Fibroblast of skin of back (primary cell): ENCODE data around the gene CLDN15.
A peak's percentile ranks its signal among the peaks of the same experiment; 100 is the strongest.
"Not testable (repeated sequence)": the region's sequence is repeated elsewhere in the genome, so short reads cannot be mapped to it uniquely, and the experiment has no call there.

Source experiments
- DNase-seq: peaks from one replicate; pipeline ENCODE4 v3.0.0-alpha.2; 2013

The CLDN15 gene

GRCh38 chr7:101220295-101220694 is 17.3 kb downstream of the CLDN15 start:
- no peak for DNase-seq

DNA sequence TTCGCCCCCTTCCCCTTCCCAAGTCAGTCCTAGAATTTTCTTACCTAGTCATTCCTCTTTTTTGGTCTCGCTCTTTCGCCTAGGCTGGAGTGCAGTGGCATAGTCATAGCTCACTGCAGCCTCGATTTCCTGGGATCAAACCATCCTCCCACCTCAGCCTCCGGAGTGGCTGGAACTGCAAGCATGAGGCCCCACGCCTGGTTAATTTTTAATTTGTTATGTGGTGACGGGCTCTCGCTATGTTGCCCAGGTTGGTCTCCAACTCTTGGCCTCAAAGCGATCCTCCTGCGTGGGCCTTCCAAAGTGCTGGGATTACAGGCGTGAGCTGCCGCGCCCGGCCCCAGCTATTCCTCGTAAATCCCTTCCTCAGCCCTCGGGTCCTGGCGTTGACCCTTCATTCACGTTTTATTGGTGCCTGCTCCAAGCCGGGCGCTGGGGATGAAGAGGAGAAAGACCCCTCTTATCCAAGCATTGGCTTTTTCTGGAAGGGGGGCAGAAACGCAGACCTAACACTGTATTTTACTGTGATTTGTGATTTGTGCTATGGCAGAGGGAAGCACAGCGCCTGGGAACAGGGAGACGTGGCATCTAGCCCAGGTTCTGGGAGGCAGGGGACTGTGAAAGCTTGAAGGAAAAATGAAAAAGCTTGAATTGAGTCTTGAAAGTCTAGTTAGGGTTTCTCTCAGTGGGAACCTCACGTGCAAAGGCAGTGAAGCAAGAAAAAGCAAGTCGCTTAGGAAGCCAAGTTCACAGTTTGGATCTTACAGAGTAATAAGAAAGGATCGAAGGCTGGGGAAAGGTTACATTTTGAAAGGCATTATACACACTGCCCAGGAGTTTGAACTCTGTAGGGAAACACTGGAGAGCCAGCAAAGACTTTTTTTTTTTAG is 19.1 kb downstream of the CLDN15 start:
- no peak for DNase-seq

- peak; percentile 98 for DNase-seq
Measured at GRCh38 chr7:101217388-101218235, 20.0 kb downstream of the CLDN15 start, which contains the start of the genes PLOD3 and ZNHIT1. PLOD3 (minus strand) TSS chr7:101217581; CDS start chr7:101217274, 307 bp downstream. ZNHIT1 (plus strand) TSS chr7:101218165; CDS start chr7:101218196, 31 bp downstream.

- DNase-seq = no peak
Measured at GRCh38 chr7:101216860-101217387, 20.7 kb downstream of the CLDN15 start.

DNA sequence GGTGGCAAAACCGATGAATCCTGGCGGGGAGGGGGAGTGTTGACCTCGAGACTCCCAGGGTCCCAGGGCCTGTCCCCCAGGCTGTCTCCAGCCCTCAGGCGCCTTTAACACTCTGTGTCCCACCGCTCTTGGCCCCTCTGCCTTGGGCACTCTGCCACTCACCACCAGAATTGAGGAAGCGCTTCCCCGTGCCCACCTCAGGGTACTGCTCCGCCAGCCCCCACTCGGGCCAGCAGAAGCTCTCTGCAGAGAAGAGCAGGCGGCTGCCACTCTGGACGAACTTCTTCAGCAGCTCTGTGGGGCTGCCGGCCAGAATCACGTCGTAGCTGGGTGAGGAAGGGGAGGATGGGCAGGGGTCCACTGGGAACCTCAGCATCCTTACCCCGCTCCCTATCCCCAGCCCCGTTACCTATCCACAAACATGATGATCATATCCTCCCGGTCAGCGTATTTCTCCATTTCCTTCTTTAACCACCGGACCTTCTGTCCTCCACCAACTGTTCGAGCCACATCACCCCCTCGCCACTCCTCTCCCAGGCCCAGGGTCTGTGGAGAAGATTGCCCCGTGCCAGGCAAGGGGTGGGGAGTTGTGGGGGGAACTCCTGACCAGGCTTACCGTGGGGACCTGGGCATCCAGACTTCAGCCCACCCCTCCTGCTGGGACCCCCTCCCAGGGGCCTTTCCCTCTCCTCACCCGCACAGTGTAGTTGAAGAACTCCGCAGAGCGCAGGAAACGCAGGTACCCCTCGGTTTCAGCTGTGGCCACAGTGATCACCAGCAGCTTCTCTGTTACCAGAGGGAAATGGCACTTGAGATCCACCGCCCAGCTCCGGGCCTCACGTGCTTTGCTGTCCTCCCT is 21.4 kb downstream of the CLDN15 start:
- peak; percentile 30 for DNase-seq

GRCh38 chr7:101212014-101212413 is 25.6 kb downstream of the CLDN15 start:
- no peak for DNase-seq

- no peak for DNase-seq
Measured at GRCh38 chr7:101211501-101211900, 26.1 kb downstream of the CLDN15 start.

DNA sequence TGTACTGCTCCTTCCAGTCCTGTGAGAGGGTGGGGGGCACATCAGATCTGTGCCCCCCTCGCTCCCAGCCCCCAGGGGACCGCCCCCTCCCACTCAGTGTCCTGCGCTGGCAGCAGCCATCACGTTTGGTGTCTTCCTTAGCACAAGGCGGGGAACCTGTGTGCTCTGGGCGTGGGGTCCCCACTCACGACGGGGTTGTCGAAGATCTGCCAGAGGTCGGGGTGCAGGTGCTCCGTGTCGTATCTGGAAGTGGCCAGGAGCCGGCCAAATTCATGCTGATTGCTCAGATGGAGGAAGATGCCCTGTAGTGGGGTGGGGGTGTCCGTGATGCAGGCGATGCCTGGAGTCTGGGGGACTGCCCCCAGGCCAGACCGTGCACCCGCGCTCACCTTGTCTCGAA is 27.5 kb downstream of the CLDN15 start:
- no peak for DNase-seq

DNA sequence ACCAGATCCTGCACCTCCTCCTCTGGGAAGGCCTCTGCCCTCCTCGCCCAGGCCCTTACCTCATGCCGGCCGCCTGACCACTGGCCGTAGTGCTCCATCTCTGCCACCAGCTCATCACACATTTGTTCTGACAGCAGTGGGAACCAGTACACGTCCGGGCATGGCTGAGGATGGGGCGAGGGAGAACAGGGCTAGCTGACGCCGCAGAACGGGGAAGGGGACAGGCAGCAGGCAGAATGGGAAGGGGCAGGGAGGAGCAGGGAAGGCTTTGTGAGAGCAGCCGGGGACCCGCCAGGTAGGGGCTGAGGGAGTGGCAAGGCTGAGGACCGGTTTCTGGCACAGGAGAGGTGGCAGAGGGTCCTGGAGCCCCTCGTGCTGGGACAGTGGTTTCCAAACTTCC is 28.8 kb downstream of the CLDN15 start:
- DNase-seq = no peak

GRCh38 chr7:101207459-101207858 is 30.1 kb downstream of the CLDN15 start:
- no peak for DNase-seq

DNA sequence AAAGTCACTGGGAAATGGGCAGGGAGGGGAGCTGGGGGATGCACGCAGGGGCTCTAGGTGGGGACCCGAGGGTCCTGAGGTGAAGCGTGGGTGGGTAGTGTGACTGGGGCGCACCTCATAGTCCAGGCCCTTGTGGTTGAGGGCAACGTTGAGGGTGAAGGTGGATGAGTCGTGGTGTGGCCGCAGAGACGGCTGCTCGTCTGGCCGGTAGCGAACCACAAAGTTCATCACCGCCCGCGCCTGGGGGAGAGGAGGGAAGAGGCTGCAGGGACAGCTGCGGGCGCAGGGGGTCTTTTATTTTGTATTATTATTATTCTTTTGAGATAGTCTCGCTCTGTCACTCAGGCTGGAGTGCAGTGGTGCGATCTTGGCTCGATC is 30.9 kb downstream of the CLDN15 start:
- DNase-seq = no peak

DNA sequence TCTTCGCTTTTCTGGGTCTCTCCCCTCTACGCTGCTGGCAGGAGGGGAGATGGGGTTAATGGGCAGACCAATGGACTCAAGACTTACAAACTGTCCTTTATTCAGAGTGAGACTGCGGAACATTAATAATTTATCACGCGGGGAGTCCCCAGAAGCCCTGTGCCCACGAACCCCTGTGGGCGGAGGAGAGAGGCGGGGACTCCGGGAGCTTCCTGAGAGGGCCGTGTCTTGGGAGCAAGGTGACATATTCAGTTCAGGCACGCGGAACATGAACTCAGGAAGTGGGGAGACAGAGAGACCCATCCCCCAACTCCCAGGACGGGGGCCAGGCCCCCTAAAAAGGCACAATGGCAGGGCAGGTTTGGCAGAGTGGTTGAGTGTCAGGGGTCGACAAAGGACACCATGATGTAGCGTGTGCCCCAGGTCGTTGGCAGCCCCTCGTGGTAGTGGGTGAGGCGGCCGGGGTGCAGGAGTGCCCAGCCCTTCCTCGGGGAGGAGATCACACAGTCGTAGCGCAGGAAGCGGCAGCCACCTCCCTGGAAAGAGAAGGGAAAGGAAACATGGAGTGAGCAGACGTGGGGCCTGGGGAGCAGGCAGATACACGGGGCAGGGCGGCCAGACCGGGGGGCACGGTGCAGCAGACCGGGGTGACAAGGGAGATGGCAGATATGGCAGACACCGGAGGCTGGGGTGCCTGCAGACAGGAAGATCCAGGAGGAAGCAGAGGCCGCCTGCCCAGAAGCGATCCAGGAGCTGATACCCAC is 31.5 kb downstream of the CLDN15 start:
- DNase-seq = no peak

DNA sequence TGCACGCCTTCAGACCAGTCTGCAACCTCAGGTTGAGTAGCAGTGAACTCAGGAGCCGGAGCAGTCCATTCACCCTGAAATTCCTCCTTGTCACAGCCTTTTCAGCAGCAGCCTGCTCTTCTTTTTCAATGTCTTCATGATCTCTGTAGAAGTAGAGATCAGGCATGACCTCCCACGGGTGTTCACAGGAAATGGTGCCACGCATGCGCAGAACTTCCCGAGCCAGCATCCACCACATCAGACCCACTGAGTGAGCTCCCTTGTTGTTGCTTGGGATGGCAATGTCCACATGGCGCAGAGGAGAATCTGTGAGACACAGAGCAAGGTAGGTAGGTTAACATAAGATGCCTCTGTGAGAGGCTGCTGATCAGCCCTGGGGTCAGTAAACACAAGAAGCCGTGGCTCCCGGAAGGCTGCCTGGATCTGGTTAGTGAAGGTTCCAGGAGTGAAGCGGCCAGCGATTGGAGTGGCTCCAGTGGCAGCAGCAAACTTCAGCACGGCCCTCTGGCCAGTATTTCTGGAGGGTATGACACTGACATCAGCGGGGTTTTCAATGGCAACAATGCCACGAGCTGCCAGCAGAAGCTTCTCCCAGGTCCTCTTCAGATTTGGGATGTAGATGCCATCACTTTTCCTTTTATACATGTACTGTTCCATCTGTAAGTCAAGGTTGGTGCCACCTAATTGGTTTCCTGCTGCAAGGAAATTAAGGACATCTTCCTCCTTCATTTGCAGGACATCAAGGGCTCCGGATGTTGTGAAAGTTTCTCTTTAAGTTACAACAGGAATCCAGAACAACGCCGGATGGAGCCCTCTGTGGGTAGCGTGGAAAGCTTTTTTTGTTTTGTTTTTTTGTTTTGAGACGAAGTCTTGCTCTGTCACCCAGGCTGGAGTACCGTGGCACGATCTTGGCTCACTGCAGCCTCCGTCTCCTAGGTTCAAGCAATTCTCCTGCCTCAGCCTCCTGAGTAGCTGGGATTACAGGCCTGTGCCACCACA is 33.6 kb downstream of the CLDN15 start:
- peak; percentile 13 for DNase-seq

GRCh38 chr7:101202603-101202918 is 35.0 kb downstream of the CLDN15 start:
- no peak for DNase-seq

DNA sequence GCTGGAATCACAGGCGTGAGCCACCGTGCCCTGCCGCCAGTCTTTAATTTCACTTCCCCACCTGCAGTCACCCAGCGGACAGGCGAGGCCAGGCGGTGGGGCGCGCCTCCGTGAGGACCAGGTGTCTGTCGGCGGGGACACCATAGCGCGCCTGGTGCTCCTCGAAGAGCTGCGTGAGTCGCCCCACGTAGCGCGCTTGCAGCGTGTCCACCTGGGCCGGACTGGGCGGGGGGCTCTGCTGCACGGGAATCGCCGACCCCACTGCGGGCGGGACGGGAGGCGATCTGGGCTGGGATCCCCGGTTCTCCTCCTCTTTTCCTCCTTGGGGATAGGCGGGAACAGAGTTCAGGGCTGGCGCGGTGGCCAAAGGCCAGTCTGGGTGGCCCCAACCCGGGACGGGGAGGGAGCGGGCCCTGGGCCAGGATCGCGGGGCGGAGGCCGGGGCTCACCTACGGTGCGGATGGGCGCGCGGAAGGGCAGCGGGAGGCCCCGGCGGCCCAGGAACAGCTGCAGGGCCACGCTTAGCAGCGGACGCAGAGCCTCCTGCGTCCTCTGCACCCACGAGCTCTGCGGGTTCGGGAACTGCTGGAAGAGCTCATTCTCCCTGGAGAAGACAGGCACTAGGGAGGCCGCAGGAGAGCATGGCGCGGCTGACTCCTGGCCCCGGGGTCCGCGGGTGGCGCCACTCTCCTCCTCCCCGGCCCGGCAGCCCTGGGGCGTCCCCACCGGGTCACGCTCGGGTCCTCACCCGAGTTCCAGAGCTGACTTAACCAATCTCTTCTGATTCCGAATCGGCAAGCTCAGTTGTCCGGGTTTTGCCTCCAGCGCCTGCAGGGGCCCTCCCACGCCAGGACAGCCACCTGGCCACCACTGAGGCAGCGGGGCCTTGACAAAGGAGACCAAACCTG is 35.7 kb downstream of the CLDN15 start:
- no peak for DNase-seq

DNA sequence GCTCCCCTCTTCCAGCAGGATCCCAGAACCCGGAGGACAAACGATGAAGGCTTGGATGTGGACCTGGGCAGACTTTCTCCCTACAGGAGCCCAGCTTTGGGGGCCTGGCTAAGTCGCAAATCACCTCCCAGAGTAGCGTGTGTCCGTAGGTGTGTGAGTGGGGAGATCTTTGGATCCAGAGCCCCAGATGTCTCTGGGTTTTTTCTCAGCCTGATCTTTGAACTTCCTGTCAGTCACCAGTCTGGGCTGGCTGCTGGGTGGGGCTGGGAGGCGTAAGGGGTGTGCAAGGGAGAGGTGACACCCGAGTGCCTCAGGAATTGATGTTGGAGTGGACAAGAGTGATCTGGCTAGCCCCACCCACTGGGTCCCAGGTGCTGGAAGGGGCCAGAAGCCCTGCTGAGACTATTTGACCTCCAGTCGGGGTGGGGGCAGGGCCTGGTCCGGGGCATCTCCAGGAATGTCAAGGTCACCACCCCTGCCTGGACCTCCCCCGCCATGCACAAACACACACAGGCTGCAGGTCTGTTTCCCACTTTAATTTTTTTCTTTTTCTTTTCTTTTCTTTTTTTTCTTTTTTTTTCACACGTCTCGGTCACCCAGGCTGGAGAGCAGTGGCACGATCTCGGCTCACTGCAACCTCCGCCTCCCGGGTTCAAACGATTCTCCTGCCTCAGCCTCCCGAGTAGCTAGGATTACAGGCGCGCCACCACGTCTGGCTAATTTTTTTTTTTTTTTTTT is 36.6 kb downstream of the CLDN15 start, which contains the start of gene MOGAT3:
Gene MOGAT3, minus strand, starts transcription at position 175 of the 738 bp plus-strand sequence. CDS start 182 bp downstream, outside the sequence.
- no peak for DNase-seq

DNA sequence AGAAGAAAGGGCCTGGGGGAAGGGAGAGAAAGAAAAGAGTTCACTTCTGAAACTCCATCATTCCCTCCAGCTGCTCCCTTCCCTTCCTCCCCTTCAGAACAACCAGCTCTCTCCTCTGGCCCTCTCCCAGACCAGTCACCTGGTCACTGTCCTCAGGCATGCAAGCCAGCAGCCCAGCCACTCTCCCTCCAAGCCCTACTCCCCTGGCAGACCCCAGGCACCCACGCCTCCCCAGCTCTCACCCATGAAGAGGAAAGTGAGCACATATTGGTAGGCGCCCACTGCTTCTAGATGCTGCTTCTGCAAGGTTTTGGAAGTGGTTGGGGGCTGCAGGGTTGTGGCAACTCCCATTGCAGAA is 37.1 kb downstream of the CLDN15 start:
- no peak for DNase-seq

- not testable (repeated sequence) for DNase-seq
Measured at GRCh38 chr7:101199522-101199921, 38.1 kb downstream of the CLDN15 start.
